ENCODE results near the gene TEX50.
"Not testable (repeated sequence)": the region's sequence is repeated elsewhere in the genome, so short reads cannot be mapped to it uniquely, and the experiment has no call there.

Gene TEX50, protein sequence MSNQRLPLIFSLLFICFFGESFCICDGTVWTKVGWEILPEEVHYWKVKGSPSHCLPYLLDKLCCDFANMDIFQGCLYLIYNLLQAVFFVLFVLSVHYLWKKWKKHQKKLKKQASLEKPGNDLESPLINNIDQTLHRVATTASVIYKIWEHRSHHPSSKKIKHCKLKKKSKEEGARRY

GRCh38 chr1:173635116-173635515 is at the start of gene TEX50:
Gene TEX50 (plus strand): TSS chr1:173635338. CDS start chr1:173635522, 184 bp downstream.
- DNase-seq = no peak

GRCh38 chr1:173590557-173590956 is 44.6 kb upstream of the TEX50 start:
- DNase-seq = no peak

DNA sequence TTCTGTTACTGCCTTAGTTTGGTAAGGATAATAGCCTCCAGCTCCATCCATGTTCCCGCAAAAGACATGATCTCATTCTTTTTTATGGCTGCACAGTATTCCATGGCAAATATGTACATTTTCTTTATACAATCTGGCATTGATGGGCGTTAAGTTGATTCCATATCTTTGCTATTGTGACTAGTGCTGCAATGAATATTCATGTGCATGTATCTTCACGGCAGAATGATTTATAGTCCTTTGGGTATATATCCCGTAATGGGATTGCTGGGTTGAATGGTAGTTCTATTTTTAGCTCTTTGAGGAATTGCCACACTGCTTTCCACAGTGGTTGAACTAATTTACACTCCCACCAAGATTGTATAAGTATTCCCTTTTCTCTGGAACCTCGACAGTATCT is 44.0 kb upstream of the TEX50 start:
- DNase-seq = not testable (repeated sequence)

DNA sequence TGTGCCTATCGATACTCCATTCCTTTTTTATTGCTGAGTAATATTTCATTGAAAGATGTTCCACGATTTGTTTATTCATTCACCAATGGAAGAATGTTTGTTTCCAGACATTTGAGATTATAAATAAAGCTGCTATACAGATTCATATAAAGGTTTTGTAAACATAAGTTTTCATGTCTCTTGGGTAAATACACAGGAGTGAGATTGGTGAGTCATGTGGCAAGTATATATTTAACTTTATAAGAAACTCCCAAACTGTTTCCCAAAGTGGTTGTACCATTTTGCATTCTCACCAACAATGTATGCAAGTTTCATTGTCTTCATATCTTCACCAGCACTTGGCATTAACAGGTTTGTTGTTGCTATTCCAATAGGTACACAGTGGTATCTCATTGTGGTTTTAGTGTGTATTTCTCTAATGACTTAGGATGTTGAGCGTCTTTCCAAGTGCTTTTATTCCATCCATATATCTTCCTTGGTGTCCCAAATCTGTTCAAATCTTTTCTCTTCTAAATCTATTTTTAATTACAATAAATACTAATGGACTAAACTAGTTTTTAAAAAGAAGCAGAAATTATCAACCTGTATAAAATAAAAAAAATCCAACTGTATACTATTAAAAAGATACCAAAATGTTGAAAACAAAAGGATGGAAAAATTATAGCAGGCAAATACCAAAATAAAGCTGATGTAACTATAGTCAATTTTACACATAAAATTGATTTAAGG is 38.9 kb upstream of the TEX50 start:
- DNase-seq = no peak

DNA sequence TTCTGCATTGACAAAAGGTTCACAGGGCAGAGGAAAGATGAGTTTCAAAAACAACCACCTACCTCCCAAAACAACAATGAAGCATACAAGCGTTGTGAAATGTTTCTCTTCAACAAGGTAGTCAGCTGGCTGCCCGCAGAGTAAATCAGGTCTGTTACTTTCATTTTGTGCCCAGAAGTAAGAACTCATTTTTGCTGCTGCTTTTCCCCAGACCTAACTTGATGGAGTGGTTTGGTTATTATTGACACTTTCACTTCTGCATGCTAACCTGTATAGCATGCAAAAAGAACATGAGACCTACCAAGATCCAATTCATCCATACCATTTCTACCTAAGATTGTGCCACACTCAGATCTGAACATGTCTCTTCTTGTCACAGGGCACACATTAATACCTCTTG is 33.5 kb upstream of the TEX50 start:
- peak; percentile 25 for DNase-seq

DNA sequence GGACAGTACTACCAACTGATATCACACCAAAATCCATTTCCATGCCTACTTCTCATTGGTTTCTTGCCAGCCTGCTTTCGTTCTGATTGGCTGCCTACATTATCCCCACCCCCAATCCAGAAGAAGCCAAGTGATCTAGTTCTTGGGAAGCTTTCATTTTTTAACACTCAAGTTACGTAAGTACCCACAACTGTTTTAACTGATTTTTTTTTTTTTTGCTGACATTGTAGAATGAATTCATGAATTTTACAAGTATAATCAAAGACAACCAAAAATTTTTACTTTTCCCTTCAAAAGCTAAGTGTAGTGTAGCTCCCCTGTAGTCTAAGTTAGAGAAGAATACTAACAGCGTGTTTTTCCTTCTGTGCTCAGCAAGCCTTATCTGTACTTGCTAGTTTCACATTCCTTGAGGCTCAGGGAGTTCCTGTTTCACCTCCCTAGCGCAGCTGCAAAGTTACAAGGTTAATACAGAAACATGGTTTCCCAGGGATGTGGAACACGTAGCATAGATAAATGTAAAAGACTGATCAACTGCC is 32.0 kb upstream of the TEX50 start, which contains the start of gene SLC9C2:
Gene SLC9C2, minus strand, starts transcription at position 17 of the 536 bp plus-strand sequence. CDS start 1,296 bp downstream, outside the sequence.
- DNase-seq = peak; percentile 96

GRCh38 chr1:173608503-173609216 is 26.5 kb upstream of the TEX50 start:
- DNase-seq = no peak

- DNase-seq = not testable (repeated sequence)
Observed at GRCh38 chr1:173613086-173613485, 22.1 kb upstream of the TEX50 start.

DNA sequence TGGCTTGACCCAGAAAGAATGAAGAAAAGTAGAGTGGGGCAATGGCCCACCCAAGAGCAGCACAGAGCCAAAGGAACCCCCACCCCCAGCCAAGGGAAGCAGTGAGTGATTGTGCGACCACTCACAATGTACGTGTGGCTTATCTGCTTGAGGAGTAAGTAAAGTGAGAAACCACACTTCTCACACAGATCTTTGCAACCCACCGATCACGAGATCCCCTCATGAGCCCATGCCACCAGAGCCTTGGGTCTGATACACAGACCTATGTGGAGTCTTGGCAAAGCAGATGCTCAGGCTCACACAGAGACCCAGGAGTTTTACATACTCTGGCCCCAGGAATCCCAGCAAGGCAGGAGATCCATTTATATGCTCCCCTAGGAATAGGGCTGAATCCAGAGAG is 18.3 kb upstream of the TEX50 start:
- no peak for DNase-seq

- no peak for DNase-seq
Observed at GRCh38 chr1:173627269-173627668, 7.9 kb upstream of the TEX50 start.

GRCh38 chr1:173628888-173629287 is 6.2 kb upstream of the TEX50 start:
- no peak for DNase-seq

GRCh38 chr1:173637236-173638042 is 2.3 kb downstream of the TEX50 start:
- DNase-seq = not testable (repeated sequence)

DNA sequence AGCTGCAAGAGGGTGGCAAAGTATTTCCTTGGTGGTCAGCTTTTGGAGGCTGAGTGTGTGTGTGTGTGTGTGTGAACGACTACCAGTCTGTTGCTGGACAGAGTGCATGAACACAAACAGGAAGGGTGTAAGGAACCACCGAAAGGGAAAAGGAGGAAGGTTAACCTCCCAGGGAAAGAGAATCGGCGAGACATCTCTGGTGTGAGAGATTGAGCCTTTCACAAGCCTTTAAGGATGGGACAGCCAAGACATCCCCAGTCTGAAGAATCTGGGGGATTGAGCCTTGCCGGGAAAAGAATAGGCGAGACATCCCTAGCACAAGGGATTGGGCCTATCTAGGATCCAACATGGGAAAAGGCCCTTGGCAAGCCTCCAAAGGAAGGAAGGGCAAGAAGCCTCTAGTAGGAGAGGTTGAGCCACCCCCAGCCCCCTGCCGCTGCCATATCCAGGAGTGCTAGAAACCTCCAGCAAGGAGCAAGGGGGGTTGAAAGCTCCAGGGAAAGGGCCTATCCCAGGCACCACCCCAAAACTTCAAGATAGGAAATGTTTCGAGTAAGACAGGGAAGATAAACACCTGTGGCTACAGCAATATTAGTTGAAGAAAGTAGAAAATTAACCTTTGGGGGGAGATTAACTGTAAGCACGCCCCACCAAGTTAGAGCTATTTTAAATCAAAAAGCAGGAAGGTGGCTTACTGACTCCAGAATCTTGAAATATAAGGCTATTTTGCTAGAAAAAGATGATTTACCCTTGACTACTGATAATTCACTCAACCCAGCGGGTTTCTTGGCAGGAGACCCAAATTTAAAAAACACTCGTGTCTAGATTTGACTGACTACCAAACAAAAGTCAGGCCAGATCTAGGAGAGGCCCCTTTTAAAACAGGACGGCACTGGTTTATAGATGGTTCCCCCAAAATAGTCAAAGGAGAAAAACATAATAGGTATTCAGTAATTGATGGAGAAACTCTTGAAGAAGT is 3.2 kb downstream of the TEX50 start:
- DNase-seq = no peak

GRCh38 chr1:173639102-173639501 is 4.0 kb downstream of the TEX50 start:
- DNase-seq = peak; percentile 58

GRCh38 chr1:173642450-173643139 is 7.5 kb downstream of the TEX50 start:
- DNase-seq = not testable (repeated sequence)

DNA sequence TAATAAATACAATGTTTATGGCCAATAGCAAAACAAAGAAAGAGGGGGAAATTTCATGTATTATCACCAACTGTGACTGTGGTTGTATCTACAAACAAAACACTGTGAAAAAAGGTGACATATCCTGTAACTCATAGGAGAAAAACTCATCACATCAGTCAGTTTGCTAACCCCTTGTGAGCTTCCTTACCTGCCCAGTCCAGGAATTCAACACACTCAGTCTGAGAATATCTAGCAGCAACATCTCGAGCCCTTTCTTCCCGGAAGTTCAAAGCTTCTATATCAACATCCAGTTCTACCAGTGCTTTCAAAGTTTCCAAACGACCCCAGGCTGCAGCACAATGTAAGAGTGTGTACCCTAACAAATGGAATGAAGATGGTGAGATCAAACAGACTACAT is 11.5 kb downstream of the TEX50 start:
- no peak for DNase-seq

DNA sequence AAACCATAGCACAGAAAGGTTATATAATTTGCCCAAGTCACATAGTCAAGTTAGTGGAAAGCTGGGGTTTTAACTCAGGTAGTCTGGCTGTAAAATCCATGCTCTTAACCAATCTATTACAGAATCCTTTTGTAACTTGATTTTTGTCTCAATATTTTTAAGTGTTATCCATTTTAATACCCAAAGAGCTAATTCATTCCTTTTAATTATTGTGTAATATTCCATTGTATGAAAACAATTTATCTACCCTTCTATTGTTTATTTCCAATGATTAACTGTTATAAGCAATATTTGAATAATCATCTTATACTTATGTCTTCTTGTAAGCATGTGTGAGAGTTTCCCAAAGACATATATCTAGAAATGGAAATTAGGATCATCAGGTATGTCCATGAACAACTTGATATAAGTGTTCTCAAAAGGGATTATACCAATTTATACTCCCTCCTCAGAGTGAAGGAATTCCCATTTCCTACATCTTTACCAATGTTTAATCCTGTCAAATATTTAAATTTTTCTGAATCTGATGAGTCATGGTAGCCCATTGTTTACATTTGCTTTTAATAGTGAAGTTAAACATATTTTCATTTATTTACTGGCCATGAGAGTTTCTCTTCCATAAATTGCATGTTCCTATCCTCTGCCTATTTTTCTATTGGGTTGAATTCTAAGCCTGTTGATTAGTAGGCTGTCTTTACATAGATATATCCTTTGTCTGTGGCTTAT is 13.9 kb downstream of the TEX50 start:
- no peak for DNase-seq

GRCh38 chr1:173660306-173660705 is 25.2 kb downstream of the TEX50 start:
- no peak for DNase-seq

- DNase-seq = peak; percentile 21
Observed at GRCh38 chr1:173661271-173661670, 26.1 kb downstream of the TEX50 start.

- DNase-seq = no peak
Observed at GRCh38 chr1:173661763-173662162, 26.6 kb downstream of the TEX50 start.

Data from OCI-M1 (cell line).